ENCODE data around the gene ARHGAP19. TPM values are rescaled to one million over a fixed set of nuclear protein-coding genes. Genes with fewer than 3 reads are reported as not detected.

The ARHGAP19 gene
- total RNA-seq, 1 donor from 2014 or later = 15.4 TPM

GRCh38 chr10:97211229-97211628 lies 81.2 kb downstream of the ARHGAP19 start:
- ATAC-seq (peak in 1 of 2 donors; percentile 24), DNase-seq (no peak)
- intact Hi-C loops (cut with DNase I) = no loop called here
- no peaks in the 10 kb centered on the region for H3K4me1 ChIP-seq
- H3K27ac ChIP-seq = no peak overlapping the region
- no peaks in the 10 kb centered on the region for H3K9me3 ChIP-seq
- H3K27me3 ChIP-seq (ENCODE audit: low read depth) = peaks cover 5% of the 10 kb centered on the region
- no peak overlapping the region for H3K4me3 ChIP-seq
- H3K36me3 ChIP-seq = no peaks in the 10 kb centered on the region
- TF ChIP-seq CTCF (IDR thresholded peaks at IDR 0.05) = no peak

GRCh38 chr10:97210543-97210960 lies 81.9 kb downstream of the ARHGAP19 start:
- Histone ChIP-seq H3K27ac (no peak overlapping the region), H3K27me3 (ENCODE audit: low read depth) (peaks cover 5% of the 10 kb centered on the region), H3K9me3 (no peaks in the 10 kb centered on the region), H3K4me3 (no peak overlapping the region), H3K36me3 (no peaks in the 10 kb centered on the region), H3K4me1 (no peaks in the 10 kb centered on the region)
- intact Hi-C loops (cut with DNase I) = no loop called here
- TF ChIP-seq CTCF (IDR thresholded peaks at IDR 0.05) = peak; percentile 97
- DNase-seq = peak; percentile 63
- ATAC-seq = peak; percentile 75 to 79

GRCh38 chr10:97207756-97208346 lies 84.6 kb downstream of the ARHGAP19 start:
- DNase-seq (no peak), ATAC-seq (no peak)
- Histone ChIP-seq H3K4me3 (no peak overlapping the region), H3K9me3 (no peaks in the 10 kb centered on the region), H3K27me3 (ENCODE audit: low read depth) (peaks cover 5% of the 10 kb centered on the region), H3K36me3 (no peaks in the 10 kb centered on the region), H3K27ac (no peak overlapping the region), H3K4me1 (no peaks in the 10 kb centered on the region)
- intact Hi-C loops (cut with DNase I) = no loop called here
- no peak for TF ChIP-seq CTCF (IDR thresholded peaks at IDR 0.05)

- Histone ChIP-seq H3K4me3 (no peak overlapping the region), H3K9me3 (no peaks in the 10 kb centered on the region), H3K27me3 (ENCODE audit: low read depth) (peaks cover 5% of the 10 kb centered on the region), H3K27ac (no peak overlapping the region), H3K4me1 (no peaks in the 10 kb centered on the region), H3K36me3 (no peaks in the 10 kb centered on the region)
- ATAC-seq (no peak), DNase-seq (no peak)
- TF ChIP-seq CTCF (IDR thresholded peaks at IDR 0.05) = no peak
- intact Hi-C loops (cut with DNase I) = no loop called here
Observed at GRCh38 chr10:97207131-97207530, 85.3 kb downstream of the ARHGAP19 start.

GRCh38 chr10:97204826-97205679 lies 87.4 kb downstream of the ARHGAP19 start:
- DNase-seq (no peak), ATAC-seq (no peak)
- H3K4me3 ChIP-seq = no peak overlapping the region
- no peaks in the 10 kb centered on the region for H3K9me3 ChIP-seq
- H3K4me1 ChIP-seq = no peaks in the 10 kb centered on the region
- no peak overlapping the region for H3K27ac ChIP-seq
- H3K36me3 ChIP-seq = no peaks in the 10 kb centered on the region
- intact Hi-C loops (cut with DNase I) = no loop called here
- TF ChIP-seq CTCF (IDR thresholded peaks at IDR 0.05) = no peak
- H3K27me3 ChIP-seq (ENCODE audit: low read depth) = peaks cover 5% of the 10 kb centered on the region
